T-cell (primary cell): ENCODE measurements around the gene SLC22A4. TPM values are rescaled to one million over a fixed set of nuclear protein-coding genes. Genes with fewer than 3 reads are reported as not detected.

Source experiments
- ATAC-seq, 4 experiments: fragments of 200-7000 bp in 3 of 4; fragments of 150-1000 bp in 1 of 4; cut with Tn5 transposase; replicated peaks in 1 of 4; 1 replicate in 3 of 4; 2 replicates in 1 of 4; pipeline ENCODE4 v1.10.0; 2021; ENCODE audit warnings: moderate library complexity in 3 of 4, mild to moderate bottlenecking in 2 of 4, moderate number of reproducible peaks in 1 of 4
- CTCF ChIA-PET, 2 donors: fragments of 300-600 bp; sonication (Branson Sonifier 250); formaldehyde crosslinking; loops; one replicate each; lab custom pipeline; 2022; ENCODE audit warnings: antibody characterized with exemption in 2 of 2; lab: Charles Lee
- POLR2A ChIA-PET, 2 donors: fragments of 300-600 bp; sonication (Branson Sonifier 250); formaldehyde crosslinking; loops; one replicate each; lab custom pipeline; 2022; ENCODE audit warnings: antibody characterized with exemption in 2 of 2; lab: Charles Lee
- DNase-seq, 35 experiments: peaks; one replicate each; pipeline versions ENCODE4 v3.0.0 to v3.0.0-alpha.2; 2013 to 2023
- H3K27ac ChIP-seq: one replicate; pipeline ENCODE4 v1.5.1; 2013; ENCODE audit warnings: low read length
- H3K27me3 ChIP-seq, 2 experiments: replicated peaks in 1 of 2; 1 replicate in 1 of 2; 2 replicates in 1 of 2; pipeline versions ENCODE4 v1.6.1 to v1.7.0; 2013; ENCODE audit warnings: low read length in 1 of 2, mixed read lengths in 1 of 2; ENCODE audit not compliant: control insufficient read depth in 2 of 2, insufficient read depth in 2 of 2; ENCODE audit errors: extremely low read depth in 1 of 2
- H3K36me3 ChIP-seq, 2 donors: 1 replicate in 1 of 2; 2 replicates in 1 of 2; pipeline versions ENCODE4 v1.6.1 to v1.7.0; 2013; ENCODE audit warnings: low read length in 1 of 2; ENCODE audit not compliant: control insufficient read depth in 2 of 2, insufficient read depth in 1 of 2; ENCODE audit errors: extremely low read depth in 1 of 2
- H3K4me1 ChIP-seq, 2 experiments: 1 replicate in 1 of 2; 2 replicates in 1 of 2; pipeline versions ENCODE4 v1.6.1 to v1.7.0; 2013; ENCODE audit warnings: low read length in 2 of 2, mixed read lengths in 1 of 2; ENCODE audit not compliant: insufficient read depth in 2 of 2, control insufficient read depth in 1 of 2; ENCODE audit errors: extremely low read depth in 1 of 2
- H3K4me3 ChIP-seq, 2 donors: 1 replicate in 1 of 2; 2 replicates in 1 of 2; pipeline versions ENCODE4 v1.5.1 to v1.7.0; 2013; ENCODE audit warnings: mild to moderate bottlenecking in 2 of 2, low read length in 1 of 2, moderate library complexity in 1 of 2; ENCODE audit not compliant: control insufficient read depth in 1 of 2; ENCODE audit errors: extremely low read depth in 1 of 2
- H3K9me3 ChIP-seq: 2 replicates; pipeline ENCODE4 v1.7.0; 2013
- H3K27ac Mint-ChIP-seq, 2 donors: one replicate each; pipeline ENCODE4 v1.8.0; 2020 to 2021; ENCODE audit warnings: mild to moderate bottlenecking in 2 of 2, mixed read lengths in 2 of 2
- H3K27me3 Mint-ChIP-seq, 2 donors: one replicate each; pipeline ENCODE4 v1.8.0; 2021 to 2022; ENCODE audit warnings: mixed read lengths in 2 of 2
- H3K36me3 Mint-ChIP-seq: one replicate; pipeline ENCODE4 v1.8.0; 2021; ENCODE audit warnings: mixed read lengths
- H3K4me1 Mint-ChIP-seq, 3 donors: one replicate each; pipeline ENCODE4 v1.8.0; 2020 to 2022; ENCODE audit warnings: mixed read lengths in 3 of 3, mild to moderate bottlenecking in 1 of 3
- H3K4me3 Mint-ChIP-seq, 3 donors: one replicate each; pipeline ENCODE4 v1.8.0; 2020 to 2022; ENCODE audit warnings: mild to moderate bottlenecking in 3 of 3, mixed read lengths in 3 of 3, moderate library complexity in 3 of 3
- H3K9me3 Mint-ChIP-seq, 3 donors: one replicate each; pipeline ENCODE4 v1.8.0; 2020 to 2022; ENCODE audit warnings: mixed read lengths in 3 of 3
- WGBS: methylation state at CpG from one replicate; pipeline ENCODE4 v1.1.5; 2013; ENCODE audit warnings: missing lambda C conversion rate; ENCODE audit not compliant: insufficient coverage; 5-methylcytosine and 5-hydroxymethylcytosine counted together
- total RNA-seq, 35 experiments: library from RNA in 6 of 35; stranded (reverse) in 6 of 35; fragments of 120-200 nt in 1 of 35; gene quantifications; one replicate each; pipeline versions ENCODE4 v1.2.1 to v1.2.4 and lab custom pipeline; 2013 to 2026

The SLC22A4 gene
- total RNA-seq, 5 donors from 2014 or later (not counting 1 experiment from before 2014, with no cell fraction given), result 0.20 TPM; not detected in 4

GRCh38 chr5:132275367-132276220 is 18.6 kb upstream of the SLC22A4 start:
- Histone ChIP-seq H3K36me3 (no peaks in the 10 kb centered on the region), H3K27ac (no peak overlapping the region), H3K27me3 (peaks cover 0 to 40% of the 10 kb centered on the region in 2 experiments), H3K4me3 (no peak overlapping the region), H3K4me1 (peaks cover 0 to 18% of the 10 kb centered on the region in 2 experiments), H3K9me3 (no peaks in the 10 kb centered on the region)
- Mint-ChIP-seq H3K4me1 (peaks cover 0 to 13% (median 10%) of the 10 kb centered on the region in 3 donors), H3K27me3 (peaks cover 9 to 22% of the 10 kb centered on the region in 2 donors), H3K4me3 (no peak overlapping the region), H3K27ac (no peak overlapping the region), H3K9me3 (no peaks in the 10 kb centered on the region), H3K36me3 (no peaks in the 10 kb centered on the region)
- POLR2A ChIA-PET, result no interaction called here
- CTCF ChIA-PET, result interaction anchor here (0.5 to 0.7 kb wide), 2 partner anchors 221 to 544 kb away, joined by 3 read pairs; no protein-coding TSS in a partner anchor
- 67% methylated on average over 2 of the region's 5 CpGs for WGBS
- DNase-seq, result no peak
- ATAC-seq, result no peak

DNA sequence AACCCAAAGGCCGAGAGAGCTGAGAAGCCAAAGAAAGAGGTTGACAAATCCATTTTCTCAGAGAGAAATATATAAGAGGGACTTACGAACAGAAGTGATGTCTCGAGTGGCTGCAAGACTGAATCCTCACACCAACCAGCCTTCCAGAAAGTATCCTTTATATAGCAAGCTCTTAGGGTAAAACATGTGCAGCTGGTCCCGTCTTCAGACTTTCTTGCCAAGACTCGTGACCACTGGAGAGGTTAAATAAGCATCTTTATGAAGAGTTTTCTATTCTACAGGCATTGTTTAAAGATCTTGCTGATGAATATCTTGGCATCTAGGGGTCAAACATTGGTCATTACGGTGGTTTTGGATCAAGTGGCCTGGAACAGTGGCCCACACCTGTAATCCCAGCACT is 16.9 kb upstream of the SLC22A4 start:
- Mint-ChIP-seq H3K9me3 (no peaks in the 10 kb centered on the region), H3K27me3 (peaks cover 7 to 20% of the 10 kb centered on the region in 2 donors), H3K4me1 (peaks cover 0 to 8% (median 8%) of the 10 kb centered on the region in 3 donors), H3K4me3 (no peak overlapping the region), H3K27ac (no peak overlapping the region), H3K36me3 (no peaks in the 10 kb centered on the region)
- ChIA-PET CTCF (no interaction called here), POLR2A (no interaction called here)
- Histone ChIP-seq H3K4me3 (no peak overlapping the region), H3K27me3 (peaks cover 0 to 28% of the 10 kb centered on the region in 2 experiments), H3K36me3 (no peaks in the 10 kb centered on the region), H3K4me1 (peaks cover 0 to 7% of the 10 kb centered on the region in 2 experiments), H3K27ac (no peak overlapping the region), H3K9me3 (no peaks in the 10 kb centered on the region)
- WGBS, result 71% methylated on average over 3 of the region's 6 CpGs
- DNase-seq (no peak), ATAC-seq (no peak)

GRCh38 chr5:132277971-132278853 is 16.0 kb upstream of the SLC22A4 start:
- H3K4me3 ChIP-seq, result no peak overlapping the region
- no peaks in the 10 kb centered on the region for H3K9me3 ChIP-seq
- no peak overlapping the region for H3K27ac ChIP-seq
- H3K36me3 ChIP-seq, result no peaks in the 10 kb centered on the region
- H3K4me1 Mint-ChIP-seq, result peaks cover 0 to 1% (median 0%) of the 10 kb centered on the region in 3 donors
- DNase-seq, result no peak
- H3K36me3 Mint-ChIP-seq, result no peaks in the 10 kb centered on the region
- H3K4me3 Mint-ChIP-seq, result no peak overlapping the region
- H3K4me1 ChIP-seq, result no peaks in the 10 kb centered on the region
- 81% methylated on average over 3 of the region's 6 CpGs for WGBS
- no peak for ATAC-seq
- peaks cover 0 to 23% of the 10 kb centered on the region in 2 experiments for H3K27me3 ChIP-seq
- POLR2A ChIA-PET, result interaction anchor here (0.5 to 0.6 kb wide), 2 partner anchors 19 to 714 kb away, joined by 3 read pairs; no protein-coding TSS in a partner anchor
- no peaks in the 10 kb centered on the region for H3K9me3 Mint-ChIP-seq
- H3K27me3 Mint-ChIP-seq, result peaks cover 6 to 12% of the 10 kb centered on the region in 2 donors
- H3K27ac Mint-ChIP-seq, result no peak overlapping the region
- CTCF ChIA-PET, result no interaction called here

DNA sequence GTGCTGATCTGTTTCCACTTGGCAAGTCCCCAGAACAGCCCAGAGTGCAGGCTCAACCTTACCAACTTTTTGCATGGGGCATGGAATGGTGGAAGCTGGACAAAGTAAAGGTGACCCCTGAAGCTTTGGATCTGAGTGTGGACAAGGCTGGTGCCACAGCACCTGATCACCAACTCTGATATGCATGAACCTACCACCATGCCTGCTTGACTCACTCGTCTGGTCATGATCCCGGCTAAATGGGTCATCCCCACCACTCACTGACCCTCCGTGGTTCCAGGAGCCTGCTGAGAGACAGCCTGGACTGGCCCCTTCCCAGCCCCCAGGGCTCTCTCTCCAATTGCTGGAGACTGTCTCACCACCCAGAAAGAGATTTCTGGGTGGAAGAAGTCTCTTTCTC is 14.4 kb upstream of the SLC22A4 start:
- no peaks in the 10 kb centered on the region for H3K9me3 Mint-ChIP-seq
- Histone ChIP-seq H3K27me3 (peaks cover 0 to 11% of the 10 kb centered on the region in 2 experiments), H3K4me3 (no peak overlapping the region), H3K36me3 (no peaks in the 10 kb centered on the region), H3K9me3 (no peaks in the 10 kb centered on the region), H3K27ac (no peak overlapping the region), H3K4me1 (no peaks in the 10 kb centered on the region)
- no peak overlapping the region for H3K4me3 Mint-ChIP-seq
- H3K27ac Mint-ChIP-seq, result no peak overlapping the region
- peaks cover 0 to 8% of the 10 kb centered on the region in 2 donors for H3K27me3 Mint-ChIP-seq
- no peak for ATAC-seq
- ChIA-PET POLR2A (no interaction called here), CTCF (interaction anchor here in 1 of 2 donors (0.6 to 0.7 kb wide), 2 partner anchors 221 to 540 kb away, joined by 3 to 4 read pairs; no protein-coding TSS in a partner anchor)
- no peaks in the 10 kb centered on the region for H3K4me1 Mint-ChIP-seq
- WGBS, result 42% methylated on average over 2 of the region's 3 CpGs
- no peaks in the 10 kb centered on the region for H3K36me3 Mint-ChIP-seq
- DNase-seq, result no peak

DNA sequence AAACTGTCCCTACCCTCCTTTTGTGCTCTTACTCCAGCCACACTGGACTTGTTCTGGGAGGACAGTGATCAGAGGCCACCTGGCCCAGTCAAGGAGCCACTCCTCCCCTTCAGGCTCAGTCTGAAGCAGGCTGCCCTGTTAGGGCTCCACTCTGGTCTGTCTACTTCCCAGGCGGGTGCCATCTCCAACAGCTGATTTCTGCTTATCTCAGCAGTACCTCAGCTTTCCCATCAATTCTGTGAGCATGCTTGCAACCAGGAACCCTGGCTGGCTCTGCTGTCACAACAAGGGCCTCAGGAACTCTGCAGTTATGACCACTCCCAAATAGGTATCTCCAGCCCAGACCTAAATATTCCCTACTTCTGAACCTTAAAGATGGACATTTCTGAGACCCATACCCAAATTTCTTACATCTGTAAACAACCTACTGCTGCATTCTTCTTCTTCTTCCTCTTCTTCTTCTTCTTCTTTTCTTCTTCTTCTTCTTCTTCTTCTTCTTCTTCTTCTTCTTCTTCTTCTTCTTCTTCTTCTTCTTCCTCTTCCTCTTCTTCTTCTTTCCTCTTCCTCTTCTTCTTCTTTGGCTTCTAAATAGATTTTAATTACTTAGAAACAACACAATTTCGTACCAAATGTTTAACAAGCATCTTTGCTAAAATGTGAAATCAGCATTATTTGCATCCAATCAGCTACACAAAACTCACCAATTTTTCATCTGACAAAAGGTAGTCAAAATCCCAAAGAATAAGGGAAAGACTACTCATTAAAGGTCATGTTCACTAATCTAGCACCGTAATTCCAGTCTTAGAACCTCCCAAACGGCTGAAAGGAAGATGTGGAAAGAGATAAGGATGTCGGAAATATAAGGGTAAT is 13.6 kb upstream of the SLC22A4 start:
- H3K9me3 Mint-ChIP-seq, result no peaks in the 10 kb centered on the region
- CTCF ChIA-PET, result interaction anchor here in 1 of 2 donors (0.8 kb wide), 1 partner anchor 42 kb away, joined by 7 read pairs; no protein-coding TSS in a partner anchor
- H3K27me3 Mint-ChIP-seq, result peaks cover 0 to 6% of the 10 kb centered on the region in 2 donors
- no peak for DNase-seq
- H3K27ac ChIP-seq, result no peak overlapping the region
- H3K36me3 ChIP-seq, result no peaks in the 10 kb centered on the region
- no peak for ATAC-seq
- H3K27ac Mint-ChIP-seq, result no peak overlapping the region
- no peaks in the 10 kb centered on the region for H3K4me1 Mint-ChIP-seq
- no peaks in the 10 kb centered on the region for H3K36me3 Mint-ChIP-seq
- H3K9me3 ChIP-seq, result no peaks in the 10 kb centered on the region
- no peak overlapping the region for H3K4me3 Mint-ChIP-seq
- 66% methylated on average over 2 of the region's 5 CpGs for WGBS
- H3K4me1 ChIP-seq, result no peaks in the 10 kb centered on the region
- H3K4me3 ChIP-seq, result no peak overlapping the region
- H3K27me3 ChIP-seq, result peaks cover 0 to 11% of the 10 kb centered on the region in 2 experiments
- POLR2A ChIA-PET, result no interaction called here
